ENCODE data around the gene BCDIN3D.
A peak's percentile ranks its signal among the peaks of the same experiment; 100 is the strongest.

The BCDIN3D gene

GRCh38 chr12:49854976-49855375 is 12.1 kb upstream of the BCDIN3D start:
- no peak for DNase-seq

GRCh38 chr12:49853671-49854070 is 10.8 kb upstream of the BCDIN3D start:
- peak; percentile 44 for DNase-seq

- peak; percentile 36 for DNase-seq
Observed at GRCh38 chr12:49847161-49847560, 4.3 kb upstream of the BCDIN3D start.

- DNase-seq: no peak
Observed at GRCh38 chr12:49846032-49846431, 3.1 kb upstream of the BCDIN3D start.

- DNase-seq: peak; percentile 33
Observed at GRCh38 chr12:49843876-49844437, 1.1 kb upstream of the BCDIN3D start.

- DNase-seq: peak; percentile 43
Observed at GRCh38 chr12:49843411-49843810, 505 bp upstream of the BCDIN3D start.

- DNase-seq: peak; percentile 70
Observed at GRCh38 chr12:49838973-49839633, 3.8 kb downstream of the BCDIN3D start.

GRCh38 chr12:49832836-49833421 is 10.0 kb downstream of the BCDIN3D start:
- no peak for DNase-seq

- DNase-seq: no peak
Observed at GRCh38 chr12:49831717-49832116, 11.2 kb downstream of the BCDIN3D start.

- peak; percentile 100 for DNase-seq
Observed at GRCh38 chr12:49828133-49829091, 14.5 kb downstream of the BCDIN3D start, which contains the start of gene NCKAP5L. Gene NCKAP5L (minus strand): TSS chr12:49828413. CDS start chr12:49804044, 24,369 bp downstream.

GRCh38 chr12:49827401-49828099 is 15.4 kb downstream of the BCDIN3D start:
- DNase-seq: peak; percentile 94

- DNase-seq: no peak
Observed at GRCh38 chr12:49827051-49827400, 15.9 kb downstream of the BCDIN3D start.

GRCh38 chr12:49825971-49826421 is 16.9 kb downstream of the BCDIN3D start:
- DNase-seq: peak; percentile 60

GRCh38 chr12:49825360-49825970 is 17.4 kb downstream of the BCDIN3D start:
- no peak for DNase-seq

- no peak for DNase-seq
Observed at GRCh38 chr12:49824895-49825294, 18.0 kb downstream of the BCDIN3D start.

GRCh38 chr12:49824416-49824815 is 18.5 kb downstream of the BCDIN3D start:
- peak; percentile 50 for DNase-seq

- no peak for DNase-seq
Observed at GRCh38 chr12:49823951-49824350, 19.0 kb downstream of the BCDIN3D start.

- peak; percentile 43 for DNase-seq
Observed at GRCh38 chr12:49823350-49823749, 19.6 kb downstream of the BCDIN3D start.

- DNase-seq: peak; percentile 45
Observed at GRCh38 chr12:49821373-49822287, 21.3 kb downstream of the BCDIN3D start.

GRCh38 chr12:49819786-49820185 is 23.1 kb downstream of the BCDIN3D start:
- DNase-seq: peak; percentile 37

All from islet precursor cell (in vitro differentiated cells).